ENCODE data around the gene PCDH19. TPM values are rescaled to one million over a fixed set of nuclear protein-coding genes. Genes with fewer than 3 reads are reported as not detected.

PCDH19 gene
- total RNA-seq, 1 experiment from 2014 or later = 0.70 TPM

- H3K4me3 Mint-ChIP-seq (ENCODE audit: unreplicated experiment) = no peak overlapping the region
- POLR2A ChIA-PET = no interaction called here
- peak; percentile 29 for DNase-seq (ENCODE audit: unreplicated experiment)
- H3K36me3 Mint-ChIP-seq (ENCODE audit: insufficient read depth, unreplicated experiment) = no peaks in the 10 kb centered on the region
- H3K4me1 Mint-ChIP-seq (ENCODE audit: insufficient read depth, unreplicated experiment) = no peaks in the 10 kb centered on the region
- intact Hi-C loops (cut with micrococcal nuclease) = no loop called here
- no TSS peak for BruUV-seq (replicated peaks)
- H3K9me3 Mint-ChIP-seq (ENCODE audit: unreplicated experiment) = no peaks in the 10 kb centered on the region
- H3K27ac Mint-ChIP-seq (ENCODE audit: low read depth, unreplicated experiment) = no peak overlapping the region
- CTCF ChIA-PET = interaction anchor here (0.6 to 1.1 kb wide), 3 partner anchors 13 to 345 kb away, joined by 3 to 4 read pairs (median 3); no protein-coding TSS in a partner anchor
- TF ChIP-seq CTCF (IDR thresholded peaks at IDR 0.05; ENCODE audit: unreplicated experiment) = peak; percentile 22
- peaks cover 19% of the 10 kb centered on the region for H3K27me3 Mint-ChIP-seq (ENCODE audit: insufficient read depth, unreplicated experiment)
Measured at GRCh38 chrX:100424012-100424411, 13.9 kb upstream of the PCDH19 start.

DNA sequence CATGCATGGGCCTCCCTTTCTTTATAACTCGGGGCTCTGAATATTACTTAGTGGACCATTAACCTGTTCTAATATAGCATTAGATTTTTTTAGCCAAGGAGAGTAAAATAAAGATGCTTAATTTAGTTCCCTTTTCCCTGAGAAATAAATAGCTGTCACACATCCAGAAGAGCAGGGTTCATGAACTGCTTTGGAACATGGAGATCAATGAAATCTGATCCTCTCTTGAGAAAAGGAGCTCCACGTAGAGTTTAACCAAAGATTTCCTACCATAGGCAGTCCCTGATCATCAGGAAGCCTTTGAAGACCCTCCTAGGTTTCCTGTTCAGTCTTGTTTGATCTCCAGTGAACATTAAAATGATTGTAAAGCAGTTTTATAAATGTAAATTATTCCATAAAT, 8.5 kb upstream of the PCDH19 start:
- CTCF ChIA-PET = interaction anchor here (0.8 kb wide), 1 partner anchor 50 kb away, joined by 3 read pairs; no protein-coding TSS in a partner anchor

GRCh38 chrX:100417681-100418080, 7.6 kb upstream of the PCDH19 start:
- CTCF ChIA-PET = interaction anchor here (0.5 to 1.1 kb wide), 3 partner anchors 42 to 253 kb away, joined by 3 to 8 read pairs (median 4); no protein-coding TSS in a partner anchor
- intact Hi-C loops (cut with micrococcal nuclease) = no loop called here
- no peak for TF ChIP-seq CTCF (IDR thresholded peaks at IDR 0.05; ENCODE audit: unreplicated experiment)
- no TSS peak for BruUV-seq (replicated peaks)
- Mint-ChIP-seq H3K4me3 (ENCODE audit: unreplicated experiment) (no peak overlapping the region), H3K9me3 (ENCODE audit: unreplicated experiment) (no peaks in the 10 kb centered on the region), H3K27me3 (ENCODE audit: insufficient read depth, unreplicated experiment) (peaks cover 63% of the 10 kb centered on the region), H3K4me1 (ENCODE audit: insufficient read depth, unreplicated experiment) (no peaks in the 10 kb centered on the region), H3K27ac (ENCODE audit: low read depth, unreplicated experiment) (no peak overlapping the region), H3K36me3 (ENCODE audit: insufficient read depth, unreplicated experiment) (no peaks in the 10 kb centered on the region)
- POLR2A ChIA-PET = no interaction called here
- DNase-seq (ENCODE audit: unreplicated experiment) = no peak

More for the DNA sequence above, 8.5 kb upstream of the PCDH19 start:
- DNase-seq (ENCODE audit: unreplicated experiment) = no peak
- intact Hi-C loops (cut with micrococcal nuclease) = no loop called here
- no peak for TF ChIP-seq CTCF (IDR thresholded peaks at IDR 0.05; ENCODE audit: unreplicated experiment)
- peaks cover 54% of the 10 kb centered on the region for H3K27me3 Mint-ChIP-seq (ENCODE audit: insufficient read depth, unreplicated experiment)
- no peak overlapping the region for H3K27ac Mint-ChIP-seq (ENCODE audit: low read depth, unreplicated experiment)
- no TSS peak for BruUV-seq (replicated peaks)
- POLR2A ChIA-PET = no interaction called here
- H3K4me3 Mint-ChIP-seq (ENCODE audit: unreplicated experiment) = no peak overlapping the region
- no peaks in the 10 kb centered on the region for H3K36me3 Mint-ChIP-seq (ENCODE audit: insufficient read depth, unreplicated experiment)
- H3K4me1 Mint-ChIP-seq (ENCODE audit: insufficient read depth, unreplicated experiment) = no peaks in the 10 kb centered on the region
- no peaks in the 10 kb centered on the region for H3K9me3 Mint-ChIP-seq (ENCODE audit: unreplicated experiment)

- peak; percentile 77 for DNase-seq (ENCODE audit: unreplicated experiment)
- Mint-ChIP-seq H3K27ac (ENCODE audit: low read depth, unreplicated experiment) (no peak overlapping the region), H3K9me3 (ENCODE audit: unreplicated experiment) (no peaks in the 10 kb centered on the region), H3K4me1 (ENCODE audit: insufficient read depth, unreplicated experiment) (no peaks in the 10 kb centered on the region), H3K27me3 (ENCODE audit: insufficient read depth, unreplicated experiment) (peaks cover 69% of the 10 kb centered on the region), H3K4me3 (ENCODE audit: unreplicated experiment) (no peak overlapping the region), H3K36me3 (ENCODE audit: insufficient read depth, unreplicated experiment) (no peaks in the 10 kb centered on the region)
- BruUV-seq (replicated peaks) = no TSS peak
- CTCF ChIA-PET = interaction anchor here (0.6 to 4.4 kb wide), 33 partner anchors 10 to 1111 kb away, joined by 3 to 29 read pairs (median 3); no protein-coding TSS in a partner anchor
- intact Hi-C loops (cut with micrococcal nuclease) = loop anchor here (1.0 to 2.0 kb wide), 3 partner anchors 44 to 1111 kb away; no protein-coding TSS in a partner anchor
- POLR2A ChIA-PET = interaction anchor here (0.8 to 1.7 kb wide), 3 partner anchors 10 to 44 kb away, joined by 3 to 8 read pairs (median 4); no protein-coding TSS in a partner anchor
- TF ChIP-seq CTCF (IDR thresholded peaks at IDR 0.05; ENCODE audit: unreplicated experiment) = peak; percentile 66
Measured at GRCh38 chrX:100413229-100413628, 3.2 kb upstream of the PCDH19 start.
